C4-2B (cell line): ENCODE measurements around the gene AP5B1.

Experiments used
- ZFX ChIP-seq: fragments of 450-650 bp; IDR thresholded peaks from 2 replicates; pipeline ENCODE4 v1.6.1; 2017
- TF ChIP-seq, protein P1 (sequence below): fragments of 450-650 bp; conservative IDR thresholded peaks from 2 replicates; pipeline ENCODE4 v1.5.1; 2017; ENCODE audit warnings: mild to moderate bottlenecking

DNA sequence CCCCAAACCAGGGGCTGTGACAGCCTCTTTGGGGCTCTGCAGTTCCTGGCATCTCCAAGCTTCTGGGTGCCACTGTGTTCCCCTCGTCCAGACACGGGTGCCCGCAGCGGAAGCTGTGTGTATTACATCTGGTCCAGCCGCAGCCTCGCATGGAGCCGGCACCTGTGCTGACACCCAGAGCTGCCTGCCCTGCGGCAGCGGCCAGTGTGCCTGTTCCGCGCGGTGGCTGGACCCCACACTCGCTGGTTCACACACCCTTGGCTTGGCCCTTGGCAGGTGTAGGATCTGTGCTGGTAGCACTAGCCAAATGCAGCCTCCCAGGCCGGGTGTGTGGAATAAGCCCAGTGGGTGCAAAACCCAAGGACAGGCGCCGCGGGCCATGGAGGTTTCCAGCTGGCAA lies 35.7 kb downstream of the AP5B1 start:
- TF ChIP-seq, protein P1, sequence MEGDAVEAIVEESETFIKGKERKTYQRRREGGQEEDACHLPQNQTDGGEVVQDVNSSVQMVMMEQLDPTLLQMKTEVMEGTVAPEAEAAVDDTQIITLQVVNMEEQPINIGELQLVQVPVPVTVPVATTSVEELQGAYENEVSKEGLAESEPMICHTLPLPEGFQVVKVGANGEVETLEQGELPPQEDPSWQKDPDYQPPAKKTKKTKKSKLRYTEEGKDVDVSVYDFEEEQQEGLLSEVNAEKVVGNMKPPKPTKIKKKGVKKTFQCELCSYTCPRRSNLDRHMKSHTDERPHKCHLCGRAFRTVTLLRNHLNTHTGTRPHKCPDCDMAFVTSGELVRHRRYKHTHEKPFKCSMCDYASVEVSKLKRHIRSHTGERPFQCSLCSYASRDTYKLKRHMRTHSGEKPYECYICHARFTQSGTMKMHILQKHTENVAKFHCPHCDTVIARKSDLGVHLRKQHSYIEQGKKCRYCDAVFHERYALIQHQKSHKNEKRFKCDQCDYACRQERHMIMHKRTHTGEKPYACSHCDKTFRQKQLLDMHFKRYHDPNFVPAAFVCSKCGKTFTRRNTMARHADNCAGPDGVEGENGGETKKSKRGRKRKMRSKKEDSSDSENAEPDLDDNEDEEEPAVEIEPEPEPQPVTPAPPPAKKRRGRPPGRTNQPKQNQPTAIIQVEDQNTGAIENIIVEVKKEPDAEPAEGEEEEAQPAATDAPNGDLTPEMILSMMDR: no peak
- TF ChIP-seq ZFX: no peak
